GM12878 (cell line): ENCODE results near the gene CNTNAP2.

ENCODE experiments used
- CTCF ChIP-seq, 3 experiments: IDR thresholded peaks in 2 of 3; conservative IDR thresholded peaks in 1 of 3; 2 replicates each; pipeline ENCODE4 v1.5.1; 2011; ENCODE audit warnings: low read depth in 3 of 3, low read length in 3 of 3, mild to moderate bottlenecking in 3 of 3, control low read depth in 2 of 3, moderate library complexity in 2 of 3, inconsistent platforms in 1 of 3, mixed read lengths in 1 of 3; ENCODE audit not compliant: control insufficient read depth in 2 of 3, insufficient read depth in 1 of 3; ENCODE audit errors: extremely low read depth in 1 of 3
- ESRRA ChIP-seq: IDR thresholded peaks from 2 replicates; pipeline ENCODE4 v1.6.1; 2012; ENCODE audit warnings: mild to moderate bottlenecking, low read length, improper control_type of control experiment
- EZH2 ChIP-seq: IDR thresholded peaks from 2 replicates; pipeline ENCODE4 v1.6.1; 2012; ENCODE audit warnings: low read depth, mild to moderate bottlenecking, control low read depth, inconsistent platforms, low read length, borderline replicate concordance; ENCODE audit not compliant: control insufficient read depth
- HDAC2 ChIP-seq: fragments of 200-600 bp; sonication (generic); IDR thresholded peaks from 2 replicates; pipeline ENCODE4 v1.6.1; 2017
- JUND ChIP-seq: IDR thresholded peaks from 2 replicates; pipeline ENCODE4 v1.6.1; 2012; ENCODE audit warnings: low read depth, mild to moderate bottlenecking, low read length, improper control_type of control experiment, moderate library complexity
- POLR2AphosphoS2 ChIP-seq: IDR thresholded peaks from 2 replicates; pipeline ENCODE4 v1.6.1; 2011; ENCODE audit warnings: low read depth, mild to moderate bottlenecking, low read length, improper control_type of control experiment, moderate library complexity
- POLR2AphosphoS5 ChIP-seq: IDR thresholded peaks from 2 replicates; pipeline ENCODE4 v1.6.1; 2011; ENCODE audit warnings: mild to moderate bottlenecking, low read length, inconsistent platforms
- RAD21 ChIP-seq: IDR thresholded peaks from 2 replicates; pipeline ENCODE4 v1.6.1; 2011; ENCODE audit warnings: mild to moderate bottlenecking, low read depth, low read length, moderate library complexity; ENCODE audit not compliant: insufficient read depth
- RFX5 ChIP-seq: IDR thresholded peaks from 2 replicates; pipeline ENCODE4 v1.6.1; 2011; ENCODE audit warnings: low read depth, low read length, improper control_type of control experiment
- ZNF24 ChIP-seq: fragments of 450-650 bp; IDR thresholded peaks from 2 replicates; pipeline ENCODE4 v1.6.1; 2017; ENCODE audit warnings: antibody characterized with exemption, mild to moderate bottlenecking
- TF ChIP-seq, protein P1 (sequence below): fragments of 450-650 bp; IDR thresholded peaks from 2 replicates; pipeline ENCODE4 v1.6.1; 2016; ENCODE audit warnings: mild to moderate bottlenecking
- TF ChIP-seq, protein P2 (sequence below): IDR thresholded peaks from 2 replicates; pipeline ENCODE4 v1.6.1; 2012; ENCODE audit warnings: low read depth, low read length, improper control_type of control experiment
- TF ChIP-seq, protein P3 (sequence below): IDR thresholded peaks from 2 replicates; pipeline ENCODE4 v1.6.1; 2011; ENCODE audit warnings: borderline replicate concordance, low read depth, mild to moderate bottlenecking, moderate library complexity, mixed read lengths, low read length; ENCODE audit not compliant: insufficient read depth; ENCODE audit errors: extremely low read length
- TF ChIP-seq, protein P4 (sequence below): IDR thresholded peaks from 2 replicates; pipeline ENCODE4 v1.6.1; 2012; ENCODE audit warnings: mild to moderate bottlenecking, low read depth, low read length

DNA sequence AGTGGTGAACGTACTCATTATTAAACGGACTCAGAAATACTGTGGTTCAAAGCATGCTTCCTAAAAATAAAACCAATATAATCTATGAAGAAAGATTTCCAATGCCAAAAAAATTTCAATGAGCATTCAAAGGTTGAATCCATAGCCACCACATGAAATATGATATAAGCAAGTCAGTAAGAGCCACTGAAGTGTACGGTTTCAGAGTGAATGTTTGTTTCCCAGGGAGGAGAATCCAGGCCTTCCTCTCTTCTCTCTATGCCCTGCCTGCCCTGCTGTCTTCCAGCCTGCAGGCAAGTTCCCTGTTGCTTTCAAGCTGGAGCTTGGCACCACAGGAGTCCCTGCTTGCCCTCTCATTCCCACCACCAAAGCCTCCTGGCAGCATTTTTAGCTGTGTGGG, 1302.4 kb downstream of the CNTNAP2 start:
- TF ChIP-seq, protein P1, sequence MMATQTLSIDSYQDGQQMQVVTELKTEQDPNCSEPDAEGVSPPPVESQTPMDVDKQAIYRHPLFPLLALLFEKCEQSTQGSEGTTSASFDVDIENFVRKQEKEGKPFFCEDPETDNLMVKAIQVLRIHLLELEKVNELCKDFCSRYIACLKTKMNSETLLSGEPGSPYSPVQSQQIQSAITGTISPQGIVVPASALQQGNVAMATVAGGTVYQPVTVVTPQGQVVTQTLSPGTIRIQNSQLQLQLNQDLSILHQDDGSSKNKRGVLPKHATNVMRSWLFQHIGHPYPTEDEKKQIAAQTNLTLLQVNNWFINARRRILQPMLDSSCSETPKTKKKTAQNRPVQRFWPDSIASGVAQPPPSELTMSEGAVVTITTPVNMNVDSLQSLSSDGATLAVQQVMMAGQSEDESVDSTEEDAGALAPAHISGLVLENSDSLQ, result no peak
- TF ChIP-seq POLR2AphosphoS2 (no peak), CTCF (IDR thresholded peaks at IDR 0.05 in 2 of 3, conservative IDR thresholded peaks at IDR 0.05 in 1 of 3; ENCODE audit: control insufficient read depth in 2 of 3, extremely low read depth in 1 of 3, insufficient read depth in 1 of 3, low read depth in 3 of 3, low read length in 3 of 3) (no peak), EZH2 (no peak), ZNF24 (no peak), POLR2AphosphoS5 (no peak), RFX5 (no peak), HDAC2 (no peak), RAD21 (no peak), JUND (no peak), ESRRA (no peak)
- TF ChIP-seq, protein P2, sequence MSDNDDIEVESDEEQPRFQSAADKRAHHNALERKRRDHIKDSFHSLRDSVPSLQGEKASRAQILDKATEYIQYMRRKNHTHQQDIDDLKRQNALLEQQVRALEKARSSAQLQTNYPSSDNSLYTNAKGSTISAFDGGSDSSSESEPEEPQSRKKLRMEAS, result no peak
- TF ChIP-seq, protein P3, sequence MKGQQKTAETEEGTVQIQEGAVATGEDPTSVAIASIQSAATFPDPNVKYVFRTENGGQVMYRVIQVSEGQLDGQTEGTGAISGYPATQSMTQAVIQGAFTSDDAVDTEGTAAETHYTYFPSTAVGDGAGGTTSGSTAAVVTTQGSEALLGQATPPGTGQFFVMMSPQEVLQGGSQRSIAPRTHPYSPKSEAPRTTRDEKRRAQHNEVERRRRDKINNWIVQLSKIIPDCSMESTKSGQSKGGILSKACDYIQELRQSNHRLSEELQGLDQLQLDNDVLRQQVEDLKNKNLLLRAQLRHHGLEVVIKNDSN, result no peak
- TF ChIP-seq, protein P4, sequence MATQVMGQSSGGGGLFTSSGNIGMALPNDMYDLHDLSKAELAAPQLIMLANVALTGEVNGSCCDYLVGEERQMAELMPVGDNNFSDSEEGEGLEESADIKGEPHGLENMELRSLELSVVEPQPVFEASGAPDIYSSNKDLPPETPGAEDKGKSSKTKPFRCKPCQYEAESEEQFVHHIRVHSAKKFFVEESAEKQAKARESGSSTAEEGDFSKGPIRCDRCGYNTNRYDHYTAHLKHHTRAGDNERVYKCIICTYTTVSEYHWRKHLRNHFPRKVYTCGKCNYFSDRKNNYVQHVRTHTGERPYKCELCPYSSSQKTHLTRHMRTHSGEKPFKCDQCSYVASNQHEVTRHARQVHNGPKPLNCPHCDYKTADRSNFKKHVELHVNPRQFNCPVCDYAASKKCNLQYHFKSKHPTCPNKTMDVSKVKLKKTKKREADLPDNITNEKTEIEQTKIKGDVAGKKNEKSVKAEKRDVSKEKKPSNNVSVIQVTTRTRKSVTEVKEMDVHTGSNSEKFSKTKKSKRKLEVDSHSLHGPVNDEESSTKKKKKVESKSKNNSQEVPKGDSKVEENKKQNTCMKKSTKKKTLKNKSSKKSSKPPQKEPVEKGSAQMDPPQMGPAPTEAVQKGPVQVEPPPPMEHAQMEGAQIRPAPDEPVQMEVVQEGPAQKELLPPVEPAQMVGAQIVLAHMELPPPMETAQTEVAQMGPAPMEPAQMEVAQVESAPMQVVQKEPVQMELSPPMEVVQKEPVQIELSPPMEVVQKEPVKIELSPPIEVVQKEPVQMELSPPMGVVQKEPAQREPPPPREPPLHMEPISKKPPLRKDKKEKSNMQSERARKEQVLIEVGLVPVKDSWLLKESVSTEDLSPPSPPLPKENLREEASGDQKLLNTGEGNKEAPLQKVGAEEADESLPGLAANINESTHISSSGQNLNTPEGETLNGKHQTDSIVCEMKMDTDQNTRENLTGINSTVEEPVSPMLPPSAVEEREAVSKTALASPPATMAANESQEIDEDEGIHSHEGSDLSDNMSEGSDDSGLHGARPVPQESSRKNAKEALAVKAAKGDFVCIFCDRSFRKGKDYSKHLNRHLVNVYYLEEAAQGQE, result no peak
